Measurements from ENCODE around the gene KL. TPM values are rescaled to one million over a fixed set of nuclear protein-coding genes. Genes with fewer than 3 reads are reported as not detected.

The KL gene
- total RNA-seq = 1 to 10 TPM; 1.1 to 1.9 TPM

- Histone ChIP-seq H3K9me3 (no peaks in the 10 kb centered on the region), H3K27ac (peak within 1 kb of the TSS in 1 of 2 donors; percentile 7), H3K4me3 (peak within 1 kb of the TSS; percentile 77), H3K27me3 (replicated peaks; ENCODE audit: insufficient read depth) (no peaks in the 10 kb centered on the region), H3K4me1 (ENCODE audit: control insufficient read depth in 1 of 2, low read depth in 2 of 2) (peaks cover 0 to 3% of the 10 kb centered on the region in 2 donors), H3K36me3 (no peaks in the 10 kb centered on the region)
- TF ChIP-seq, protein P1, sequence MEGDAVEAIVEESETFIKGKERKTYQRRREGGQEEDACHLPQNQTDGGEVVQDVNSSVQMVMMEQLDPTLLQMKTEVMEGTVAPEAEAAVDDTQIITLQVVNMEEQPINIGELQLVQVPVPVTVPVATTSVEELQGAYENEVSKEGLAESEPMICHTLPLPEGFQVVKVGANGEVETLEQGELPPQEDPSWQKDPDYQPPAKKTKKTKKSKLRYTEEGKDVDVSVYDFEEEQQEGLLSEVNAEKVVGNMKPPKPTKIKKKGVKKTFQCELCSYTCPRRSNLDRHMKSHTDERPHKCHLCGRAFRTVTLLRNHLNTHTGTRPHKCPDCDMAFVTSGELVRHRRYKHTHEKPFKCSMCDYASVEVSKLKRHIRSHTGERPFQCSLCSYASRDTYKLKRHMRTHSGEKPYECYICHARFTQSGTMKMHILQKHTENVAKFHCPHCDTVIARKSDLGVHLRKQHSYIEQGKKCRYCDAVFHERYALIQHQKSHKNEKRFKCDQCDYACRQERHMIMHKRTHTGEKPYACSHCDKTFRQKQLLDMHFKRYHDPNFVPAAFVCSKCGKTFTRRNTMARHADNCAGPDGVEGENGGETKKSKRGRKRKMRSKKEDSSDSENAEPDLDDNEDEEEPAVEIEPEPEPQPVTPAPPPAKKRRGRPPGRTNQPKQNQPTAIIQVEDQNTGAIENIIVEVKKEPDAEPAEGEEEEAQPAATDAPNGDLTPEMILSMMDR (IDR thresholded peaks at IDR 0.05) = no peak
- no peak for ATAC-seq (ENCODE audit: insufficient number of reproducible peaks, low FRiP score, low read depth)
- no peak for DNase-seq (ENCODE audit: low spot score)
These were observed at the start of gene KL for GRCh38 chr13:33016414-33017322. KL (plus strand) TSS chr13:33016423; CDS start chr13:33016441, 18 bp downstream.

- ATAC-seq (ENCODE audit: insufficient number of reproducible peaks, low FRiP score, low read depth) = no peak
- H3K27me3 ChIP-seq (replicated peaks; ENCODE audit: insufficient read depth) = no peaks in the 10 kb centered on the region
- no peak overlapping the region for H3K27ac ChIP-seq
- peaks cover 0 to 17% of the 10 kb centered on the region in 2 donors for H3K4me1 ChIP-seq (ENCODE audit: control insufficient read depth in 1 of 2, low read depth in 2 of 2)
- TF ChIP-seq, protein P1 (IDR thresholded peaks at IDR 0.05) = no peak
- no peak for DNase-seq (ENCODE audit: low spot score)
- H3K9me3 ChIP-seq = no peaks in the 10 kb centered on the region
- H3K4me3 ChIP-seq = no peak overlapping the region
- H3K36me3 ChIP-seq = no peaks in the 10 kb centered on the region
These were observed 48.5 kb upstream of the KL start for GRCh38 chr13:32967584-32968182.

- Histone ChIP-seq H3K27ac (no peak overlapping the region), H3K4me3 (no peak overlapping the region), H3K4me1 (ENCODE audit: control insufficient read depth in 1 of 2, low read depth in 2 of 2) (peaks cover 0 to 17% of the 10 kb centered on the region in 2 donors), H3K36me3 (no peaks in the 10 kb centered on the region), H3K9me3 (no peaks in the 10 kb centered on the region), H3K27me3 (replicated peaks; ENCODE audit: insufficient read depth) (no peaks in the 10 kb centered on the region)
- ATAC-seq (ENCODE audit: insufficient number of reproducible peaks, low FRiP score, low read depth) (no peak), DNase-seq (ENCODE audit: low spot score) (no peak)
- TF ChIP-seq, protein P1 (IDR thresholded peaks at IDR 0.05) = no peak
These were observed 47.9 kb upstream of the KL start for GRCh38 chr13:32968316-32968715.

GRCh38 chr13:32968793-32969192 lies 47.4 kb upstream of the KL start:
- no peak for ATAC-seq (ENCODE audit: insufficient number of reproducible peaks, low FRiP score, low read depth)
- H3K36me3 ChIP-seq = no peaks in the 10 kb centered on the region

More at GRCh38 chr13:32968793-32969192, 47.4 kb upstream of the KL start:
- Histone ChIP-seq H3K27ac (peak overlapping the region; percentile 1 to 43), H3K4me3 (no peak overlapping the region), H3K4me1 (ENCODE audit: control insufficient read depth in 1 of 2, low read depth in 2 of 2) (peaks cover 0 to 17% of the 10 kb centered on the region in 2 donors), H3K27me3 (replicated peaks; ENCODE audit: insufficient read depth) (no peaks in the 10 kb centered on the region), H3K9me3 (no peaks in the 10 kb centered on the region)
- no peak for DNase-seq (ENCODE audit: low spot score)
- TF ChIP-seq, protein P1 (IDR thresholded peaks at IDR 0.05) = no peak
